ENCODE results near the gene PEX11A.
A peak's percentile ranks its signal among the peaks of the same experiment; 100 is the strongest.

The PEX11A gene

GRCh38 chr15:89669309-89669865 is 21.2 kb downstream of the PEX11A start:
- no peak for TF ChIP-seq ZNF274 (IDR thresholded peaks at IDR 0.05; ENCODE audit: low read depth, low read length)
- no peak overlapping the region for H3K4me3 ChIP-seq (ENCODE audit: low read length)

- no peak overlapping the region for H3K4me3 ChIP-seq (ENCODE audit: low read length)
- no peak for TF ChIP-seq ZNF274 (IDR thresholded peaks at IDR 0.05; ENCODE audit: low read depth, low read length)
These were observed 22.4 kb downstream of the PEX11A start for GRCh38 chr15:89668171-89668570.

GRCh38 chr15:89667706-89667960 is 22.9 kb downstream of the PEX11A start:
- no peak for TF ChIP-seq ZNF274 (IDR thresholded peaks at IDR 0.05; ENCODE audit: low read depth, low read length)
- H3K4me3 ChIP-seq (ENCODE audit: low read length), result no peak overlapping the region

GRCh38 chr15:89666858-89667705 is 23.5 kb downstream of the PEX11A start:
- H3K4me3 ChIP-seq (ENCODE audit: low read length), result no peak overlapping the region
- no peak for TF ChIP-seq ZNF274 (IDR thresholded peaks at IDR 0.05; ENCODE audit: low read depth, low read length)

- no peak for TF ChIP-seq ZNF274 (IDR thresholded peaks at IDR 0.05; ENCODE audit: low read depth, low read length)
- H3K4me3 ChIP-seq (ENCODE audit: low read length), result no peak overlapping the region
These were observed 24.2 kb downstream of the PEX11A start for GRCh38 chr15:89666184-89666857.

GRCh38 chr15:89665449-89666181 is 24.9 kb downstream of the PEX11A start:
- no peak for TF ChIP-seq ZNF274 (IDR thresholded peaks at IDR 0.05; ENCODE audit: low read depth, low read length)
- H3K4me3 ChIP-seq (ENCODE audit: low read length), result peak overlapping the region; percentile 29; the same call in 1 of the 2 replicates

- TF ChIP-seq ZNF274 (IDR thresholded peaks at IDR 0.05; ENCODE audit: low read depth, low read length), result no peak
- no peak overlapping the region for H3K4me3 ChIP-seq (ENCODE audit: low read length)
These were observed 25.9 kb downstream of the PEX11A start for GRCh38 chr15:89664441-89665350.

- TF ChIP-seq ZNF274 (IDR thresholded peaks at IDR 0.05; ENCODE audit: low read depth, low read length), result no peak
- H3K4me3 ChIP-seq (ENCODE audit: low read length), result no peak overlapping the region
These were observed 27.5 kb downstream of the PEX11A start for GRCh38 chr15:89662893-89663626.

GRCh38 chr15:89660556-89660955 is 30.0 kb downstream of the PEX11A start:
- TF ChIP-seq ZNF274 (IDR thresholded peaks at IDR 0.05; ENCODE audit: low read depth, low read length), result no peak
- no peak overlapping the region for H3K4me3 ChIP-seq (ENCODE audit: low read length)

- no peak overlapping the region for H3K4me3 ChIP-seq (ENCODE audit: low read length)
- TF ChIP-seq ZNF274 (IDR thresholded peaks at IDR 0.05; ENCODE audit: low read depth, low read length), result no peak
These were observed 31.3 kb downstream of the PEX11A start for GRCh38 chr15:89659295-89659694.

GRCh38 chr15:89657686-89658200 is 32.8 kb downstream of the PEX11A start:
- TF ChIP-seq ZNF274 (IDR thresholded peaks at IDR 0.05; ENCODE audit: low read depth, low read length), result no peak
- H3K4me3 ChIP-seq (ENCODE audit: low read length), result no peak overlapping the region

- H3K4me3 ChIP-seq (ENCODE audit: low read length), result no peak overlapping the region
- no peak for TF ChIP-seq ZNF274 (IDR thresholded peaks at IDR 0.05; ENCODE audit: low read depth, low read length)
These were observed 34.3 kb downstream of the PEX11A start for GRCh38 chr15:89656116-89656815.
